HG03175 (cell line): ENCODE measurements around the gene HPCAL1.

Experiments
- ATAC-seq: cut with Tn5 transposase; IDR thresholded peaks from one replicate; pipeline ENCODE4 v1.9.1; 2021; ENCODE audit warnings: mild to moderate bottlenecking, moderate library complexity; ENCODE audit not compliant: unreplicated experiment

The HPCAL1 gene

DNA sequence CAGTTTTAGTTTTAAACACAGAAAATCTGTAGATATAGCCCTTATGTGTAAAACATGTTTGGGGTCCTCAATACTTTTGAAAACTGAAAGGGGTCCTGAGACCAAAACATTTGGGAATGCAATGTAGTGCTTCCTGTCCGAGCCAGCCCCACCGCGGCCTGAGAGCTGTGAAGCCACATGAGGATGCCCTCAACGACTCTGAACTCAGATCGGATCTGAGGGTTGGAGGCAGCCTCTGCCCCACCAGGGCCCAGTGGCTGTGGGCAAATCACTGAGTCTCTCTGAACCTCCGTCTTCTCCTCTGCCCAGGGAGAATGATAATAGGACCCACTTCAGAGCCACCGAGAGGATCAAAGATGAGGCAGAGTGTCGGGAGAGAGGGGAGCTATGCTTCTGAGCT is 33.4 kb upstream of the HPCAL1 start:
- ATAC-seq, result no peak

DNA sequence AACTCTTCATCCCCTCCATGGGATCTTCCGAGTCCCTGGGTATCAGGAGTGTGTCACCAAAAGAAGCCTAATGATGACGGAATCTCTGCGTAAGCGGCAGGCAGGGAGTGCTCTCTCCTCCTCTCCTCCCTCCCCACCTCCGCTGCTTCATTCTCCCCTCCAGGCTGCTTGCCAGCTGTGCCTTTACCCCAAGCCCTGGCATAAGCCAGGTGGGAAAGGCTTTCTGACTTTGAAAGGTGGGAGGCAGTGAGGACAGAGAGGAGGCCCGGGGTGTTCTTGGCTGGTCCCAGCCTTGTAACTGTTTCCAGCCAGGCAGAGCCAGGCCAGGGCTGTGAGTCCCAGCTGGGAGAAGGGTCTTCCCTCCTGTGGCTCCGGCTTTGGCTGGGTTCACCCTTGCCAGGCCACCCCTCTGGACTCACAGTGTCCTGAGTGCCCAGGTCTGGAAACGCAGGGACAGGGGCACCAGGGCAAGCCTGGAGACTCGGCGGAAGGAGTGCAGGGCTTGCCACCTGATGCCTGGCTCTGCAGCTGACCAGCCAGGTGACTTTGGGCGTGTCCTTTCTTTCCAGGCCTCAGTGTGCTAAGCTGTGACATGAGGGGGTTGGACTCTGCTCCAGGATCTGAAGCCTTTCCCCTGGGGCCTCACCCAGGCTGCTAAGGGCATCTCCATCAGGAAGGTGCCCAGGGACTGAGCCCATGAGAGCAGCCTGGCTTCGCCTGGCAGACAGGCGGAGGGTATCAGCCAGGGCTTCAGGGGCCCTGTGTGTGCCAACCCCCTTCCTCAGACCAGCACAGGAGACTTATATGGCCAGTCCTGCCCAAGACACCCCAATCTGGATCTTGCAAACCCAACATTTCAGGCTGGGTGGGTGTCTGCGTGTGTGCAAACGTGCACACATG is 32.7 kb upstream of the HPCAL1 start:
- ATAC-seq, result no peak

- no peak for ATAC-seq
Measured at GRCh38 chr2:10271509-10271908, 31.2 kb upstream of the HPCAL1 start.

DNA sequence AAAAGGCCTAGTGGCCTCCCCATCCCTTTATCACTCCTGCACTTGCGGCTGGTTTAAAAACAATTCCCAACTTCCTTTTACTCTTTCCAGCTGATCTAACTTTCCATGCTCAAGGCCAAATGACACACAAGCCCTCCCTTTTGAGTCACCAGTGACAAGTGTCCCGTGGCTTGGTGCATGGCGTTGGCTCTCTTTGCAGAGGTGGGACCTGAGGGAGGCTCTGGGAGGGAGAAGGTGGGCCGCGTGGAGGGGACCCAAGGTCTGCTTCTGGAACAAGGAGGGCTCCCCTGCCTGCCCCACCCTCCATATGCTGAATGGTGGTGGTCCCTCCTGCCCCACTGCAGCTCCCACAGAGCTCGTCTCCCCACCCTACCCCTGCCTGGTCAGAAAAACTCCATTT is 30.8 kb upstream of the HPCAL1 start:
- no peak for ATAC-seq

- no peak for ATAC-seq
Measured at GRCh38 chr2:10272464-10272863, 30.2 kb upstream of the HPCAL1 start.

DNA sequence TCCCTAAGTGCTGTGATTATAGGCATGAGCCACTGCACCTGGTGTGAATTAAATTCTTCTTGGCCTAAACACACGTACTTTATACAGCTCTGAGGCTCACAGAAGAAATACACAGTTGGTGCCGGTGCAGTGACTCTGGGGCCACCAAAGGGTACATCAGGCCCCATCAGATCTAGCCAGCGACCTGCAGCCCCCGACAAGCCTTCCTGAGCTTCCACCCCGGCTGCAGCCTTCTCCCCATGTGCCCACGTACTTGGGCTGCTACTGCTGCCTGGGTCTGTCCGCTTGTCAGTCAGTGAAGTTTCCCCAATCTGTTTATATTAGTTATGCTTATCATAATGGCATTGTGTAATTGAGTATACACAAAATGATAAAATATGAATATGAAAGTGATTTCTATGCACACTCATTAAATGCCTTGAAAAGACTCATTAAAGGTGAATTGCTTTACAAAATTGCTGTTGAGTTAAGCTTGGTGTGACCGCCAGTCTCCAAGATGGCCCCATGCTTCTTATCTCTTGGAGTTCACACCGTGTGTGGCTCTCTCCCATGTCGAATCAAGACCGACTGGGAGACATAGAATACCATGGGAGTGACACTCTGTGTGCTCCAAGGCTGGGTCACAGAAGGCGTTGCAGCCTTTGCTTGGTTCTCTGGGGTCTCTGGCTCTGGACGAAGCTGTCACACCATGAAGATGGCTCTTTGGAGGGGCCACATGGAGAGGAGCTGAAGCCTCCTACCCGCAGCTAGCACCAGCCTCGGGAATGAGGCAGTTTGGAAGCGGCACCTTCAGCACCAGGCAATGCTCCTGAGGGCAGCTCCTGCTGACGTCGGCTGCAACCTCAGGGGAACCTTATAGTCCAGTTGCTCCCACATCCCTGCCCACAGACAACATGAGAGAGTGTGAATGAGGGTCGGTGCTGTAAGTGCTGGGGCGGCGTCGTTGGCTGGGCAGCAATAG is 29.2 kb upstream of the HPCAL1 start:
- ATAC-seq, result no peak

GRCh38 chr2:10274376-10274775 is 28.3 kb upstream of the HPCAL1 start:
- no peak for ATAC-seq

DNA sequence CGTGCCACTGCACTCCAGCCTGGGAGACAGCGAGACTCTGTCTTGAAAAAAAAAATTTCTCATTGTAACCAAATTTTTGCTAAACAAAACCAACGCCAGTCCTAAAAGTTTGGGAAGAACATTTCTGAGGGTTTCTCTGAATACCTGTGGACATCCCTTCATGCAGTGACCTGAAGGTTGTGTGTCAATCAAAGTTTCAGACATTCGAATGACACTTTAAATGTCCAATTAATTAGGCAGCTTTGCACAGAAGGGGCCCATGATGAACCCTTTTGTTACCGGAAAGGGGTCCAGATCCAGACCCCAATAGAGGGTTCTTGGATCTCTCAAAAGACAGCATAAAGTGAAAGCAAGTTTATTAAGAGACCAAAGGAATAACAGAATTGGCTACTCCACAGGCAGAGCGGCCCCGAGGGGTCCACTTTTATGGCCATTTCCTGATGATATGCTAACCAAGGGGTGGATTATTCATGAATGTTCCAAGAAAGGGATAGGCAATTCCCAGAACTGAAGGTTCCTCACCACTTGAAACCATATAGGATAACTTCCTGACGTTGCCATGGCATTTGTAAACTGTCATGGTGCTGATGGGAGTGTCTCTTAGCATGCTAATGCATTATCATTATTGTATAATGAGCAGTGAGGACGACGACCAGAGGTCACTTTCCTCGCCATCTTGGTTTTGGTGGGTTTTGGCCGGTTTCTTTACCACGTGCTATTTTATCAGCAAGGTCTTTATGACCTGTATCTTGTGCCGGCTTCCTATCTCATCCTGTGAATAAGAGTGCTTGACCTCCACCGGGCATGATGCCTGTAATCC is 27.5 kb upstream of the HPCAL1 start:
- ATAC-seq, result no peak

DNA sequence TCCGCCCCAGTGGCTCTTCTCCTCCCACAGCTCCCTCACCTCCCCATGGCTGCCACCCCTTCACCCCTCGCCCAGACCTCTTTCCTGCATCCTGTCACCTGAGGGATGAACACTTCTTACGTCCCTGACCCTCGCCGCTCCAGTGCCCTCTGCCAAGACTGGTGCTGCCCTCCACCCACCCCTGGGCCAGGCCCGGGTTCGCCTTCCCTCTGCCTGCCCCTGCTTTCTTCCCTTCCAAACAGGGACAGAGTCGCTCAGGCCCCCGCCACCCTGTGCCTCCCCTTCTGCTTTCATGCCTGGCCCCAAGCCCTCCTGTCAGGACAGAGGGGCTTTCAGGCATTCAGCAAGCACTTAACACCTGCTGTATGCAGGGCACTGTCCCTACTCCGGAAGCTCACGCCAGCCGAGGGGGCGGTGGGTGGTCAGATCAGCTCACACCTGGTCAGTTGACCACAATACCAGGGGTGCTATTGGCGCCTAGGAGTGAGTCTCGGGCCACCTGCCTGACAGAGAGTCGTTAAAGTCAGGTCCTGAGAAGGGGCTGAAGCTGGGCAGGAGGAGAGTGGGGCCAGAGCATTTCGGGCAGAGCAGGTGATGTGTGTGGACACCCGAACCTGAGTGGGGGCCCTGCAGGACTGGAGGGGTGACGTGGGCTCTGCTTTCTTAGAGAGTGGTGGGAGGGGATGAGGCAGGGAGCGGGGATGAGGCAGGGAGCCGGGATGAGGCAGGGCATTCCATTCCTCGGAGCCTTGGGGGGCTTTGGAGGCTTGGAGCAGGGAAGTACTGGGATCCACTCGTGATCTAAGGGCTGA is 26.0 kb upstream of the HPCAL1 start:
- ATAC-seq, result no peak

GRCh38 chr2:10277293-10278028 is 25.2 kb upstream of the HPCAL1 start:
- no peak for ATAC-seq

- ATAC-seq, result no peak
Measured at GRCh38 chr2:10278029-10278762, 24.5 kb upstream of the HPCAL1 start.

GRCh38 chr2:10278763-10279471 is 23.8 kb upstream of the HPCAL1 start:
- ATAC-seq, result no peak

- no peak for ATAC-seq
Measured at GRCh38 chr2:10279472-10279870, 23.2 kb upstream of the HPCAL1 start.

GRCh38 chr2:10279946-10280463 is 22.7 kb upstream of the HPCAL1 start:
- no peak for ATAC-seq

GRCh38 chr2:10281891-10282290 is 20.8 kb upstream of the HPCAL1 start:
- ATAC-seq, result no peak

DNA sequence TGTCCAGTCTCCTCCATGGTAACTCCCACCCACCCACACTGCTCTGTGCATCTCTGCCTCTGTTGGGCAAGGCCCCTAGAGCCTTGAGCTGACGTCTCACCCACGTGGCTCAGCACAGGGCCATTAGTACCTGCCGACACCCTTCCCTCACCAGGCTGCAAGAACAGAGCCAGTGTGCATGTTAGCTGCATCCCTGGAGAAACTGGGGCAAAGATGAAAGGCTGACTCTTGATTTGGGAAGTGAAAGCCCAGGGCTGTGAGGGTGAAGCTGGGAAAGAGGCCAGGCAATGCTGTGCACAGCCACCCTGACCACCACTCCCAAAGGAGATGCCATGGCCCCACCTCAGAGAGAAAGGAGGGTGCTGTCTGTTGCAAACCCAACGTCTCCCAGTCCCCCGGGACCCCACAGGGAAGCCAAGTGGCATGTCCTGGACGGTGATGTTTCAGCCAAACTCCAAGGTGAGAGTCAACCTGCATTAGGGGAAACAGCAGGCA is 20.0 kb upstream of the HPCAL1 start:
- ATAC-seq, result no peak
